ENCODE results near the gene CNKSR3. TPM values are rescaled to one million over a fixed set of nuclear protein-coding genes. Genes with fewer than 3 reads are reported as not detected.
A peak's percentile ranks its signal among the peaks of the same experiment; 100 is the strongest.

Gene CNKSR3
- total RNA-seq, 4 donors from 2014 or later: 11.7 to 22.7 (median 13.7) TPM

DNA sequence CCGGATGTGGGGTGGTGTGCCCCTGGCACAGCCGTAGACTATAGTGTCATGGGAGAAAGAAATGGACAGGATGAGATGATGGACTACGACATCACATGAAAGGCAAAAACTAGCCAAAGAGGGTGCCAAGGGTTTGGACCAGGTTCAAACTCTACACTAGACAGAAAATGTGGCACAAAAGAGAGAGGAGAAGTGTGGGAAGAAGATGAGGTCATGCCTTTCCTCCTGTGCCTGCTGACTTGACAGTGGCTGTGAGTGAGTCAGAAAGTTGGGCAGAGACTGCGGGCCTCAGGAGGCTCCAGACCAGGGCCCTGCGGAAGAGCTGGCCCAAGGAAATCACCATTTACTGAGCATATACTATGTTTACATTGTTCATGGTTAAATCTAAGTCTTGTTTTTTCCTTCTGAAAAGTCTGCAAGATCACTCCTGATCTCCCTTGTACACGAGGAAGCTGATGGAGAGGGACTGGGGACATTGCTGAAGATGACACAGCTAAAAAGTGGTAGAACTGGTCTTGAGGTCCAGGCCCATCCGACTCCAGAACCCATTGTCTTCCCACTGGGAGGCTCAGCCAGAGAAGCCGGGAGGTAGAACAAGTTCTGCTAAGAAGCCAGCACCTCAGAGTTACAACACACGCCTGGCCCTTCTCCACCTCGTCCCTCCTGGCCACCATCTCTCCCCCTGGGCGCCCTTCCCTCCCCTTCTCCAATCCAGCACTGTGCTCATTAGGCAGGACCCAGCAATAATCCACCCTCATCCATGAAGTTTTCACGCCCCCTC is 35.6 kb downstream of the CNKSR3 start:
- H3K9me3 ChIP-seq: no peaks in the 10 kb centered on the region
- no peak overlapping the region for H3K4me3 ChIP-seq
- no peak for DNase-seq (ENCODE audit: low spot score in 2 of 2)
- H3K27ac ChIP-seq: no peak overlapping the region
- TF ChIP-seq CTCF (IDR thresholded peaks at IDR 0.05): no peak
- TF ChIP-seq EP300 (IDR thresholded peaks at IDR 0.05): no peak
- TF ChIP-seq POLR2A (IDR thresholded peaks at IDR 0.05): no peak
- H3K4me1 ChIP-seq: peaks cover 0 to 30% (median 7%) of the 10 kb centered on the region in 4 donors
- no peaks in the 10 kb centered on the region for H3K36me3 ChIP-seq
- H3K27me3 ChIP-seq: no peaks in the 10 kb centered on the region
- 86 to 91% methylated on average over 12 of the region's 12 CpGs for WGBS, 2 donors

GRCh38 chr6:154473324-154473723 is 37.2 kb downstream of the CNKSR3 start:
- 87 to 89% methylated on average over 9 of the region's 9 CpGs for WGBS, 2 donors
- Histone ChIP-seq H3K4me3 (no peak overlapping the region), H3K27me3 (no peaks in the 10 kb centered on the region), H3K9me3 (no peaks in the 10 kb centered on the region), H3K27ac (no peak overlapping the region), H3K36me3 (no peaks in the 10 kb centered on the region), H3K4me1 (peaks cover 0 to 15% (median 3%) of the 10 kb centered on the region in 4 donors)
- TF ChIP-seq CTCF (IDR thresholded peaks at IDR 0.05): no peak
- no peak for TF ChIP-seq POLR2A (IDR thresholded peaks at IDR 0.05)
- TF ChIP-seq EP300 (IDR thresholded peaks at IDR 0.05): no peak
- no peak for DNase-seq (ENCODE audit: low spot score in 2 of 2)

DNA sequence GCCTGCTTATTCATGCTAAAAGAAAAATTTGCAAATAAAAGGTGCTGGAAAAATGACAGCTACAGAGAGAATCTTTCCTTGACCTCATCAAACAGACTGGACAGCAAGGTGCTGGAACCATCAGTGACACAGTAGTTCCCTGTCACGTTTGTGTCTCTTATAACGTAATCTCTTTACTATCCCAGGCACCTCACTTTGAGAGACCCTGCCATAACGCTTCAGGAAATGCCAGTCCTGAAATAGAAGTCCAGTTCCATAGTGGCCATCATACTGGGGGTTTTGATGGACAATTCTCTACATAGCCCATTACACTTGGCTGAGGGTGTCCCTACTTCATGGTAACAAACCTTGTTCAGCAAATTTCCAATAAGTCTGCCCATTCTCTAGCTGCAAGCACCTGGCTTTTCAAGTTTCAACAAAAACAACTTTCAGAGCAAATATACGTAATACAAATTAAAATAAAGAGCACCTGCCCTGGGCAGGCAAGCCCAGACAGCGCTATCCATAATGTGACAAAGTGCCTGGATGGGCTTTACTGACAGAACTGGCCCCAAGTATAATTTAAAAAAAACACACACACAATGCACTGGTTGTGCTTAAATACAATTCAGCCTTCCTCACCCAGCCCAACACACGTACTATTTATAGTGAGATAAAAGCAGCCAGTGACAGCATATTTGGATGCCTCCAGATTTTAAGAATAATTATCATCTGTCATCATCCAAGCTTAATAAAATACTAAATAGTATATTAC is 38.7 kb downstream of the CNKSR3 start:
- H3K27me3 ChIP-seq: no peaks in the 10 kb centered on the region
- no peak overlapping the region for H3K4me3 ChIP-seq
- H3K4me1 ChIP-seq: peaks cover 0 to 4% (median 0%) of the 10 kb centered on the region in 4 donors
- no peaks in the 10 kb centered on the region for H3K9me3 ChIP-seq
- no peaks in the 10 kb centered on the region for H3K36me3 ChIP-seq
- no peak for DNase-seq (ENCODE audit: low spot score in 2 of 2)
- WGBS, 2 donors: 74% methylated on average over 6 of the region's 6 CpGs
- H3K27ac ChIP-seq: peak overlapping the region in 1 of 4 donors; percentile 42
- no peak for TF ChIP-seq EP300 (IDR thresholded peaks at IDR 0.05)
- TF ChIP-seq POLR2A (IDR thresholded peaks at IDR 0.05): no peak
- TF ChIP-seq CTCF (IDR thresholded peaks at IDR 0.05): no peak

DNA sequence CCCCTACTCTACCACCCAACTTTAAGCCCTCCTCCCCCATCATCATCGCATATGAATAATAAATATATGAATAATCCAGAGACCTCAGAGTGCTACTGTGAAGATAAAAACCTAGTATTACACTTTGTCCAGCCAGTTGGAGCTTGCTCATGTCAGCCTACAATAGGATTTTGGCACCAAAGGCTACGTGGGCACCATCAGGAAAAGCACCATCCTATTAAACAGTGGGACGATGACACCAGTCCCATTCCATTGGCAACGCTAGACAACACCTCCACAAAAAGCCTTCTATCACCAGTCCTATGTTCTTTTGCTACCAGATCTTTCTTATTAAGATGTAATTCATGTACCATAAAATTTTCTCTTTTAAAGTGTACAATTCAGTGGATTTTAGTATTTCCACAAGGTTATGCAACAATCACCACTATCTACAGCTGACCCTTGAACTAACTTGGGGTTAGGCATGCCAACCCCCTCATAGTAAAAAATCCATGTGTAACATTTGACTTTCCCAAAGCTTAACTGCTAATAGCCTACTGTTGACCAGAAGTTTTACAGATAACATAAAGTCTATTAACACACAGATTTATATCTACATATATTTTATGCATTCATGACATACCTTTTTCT is 41.1 kb downstream of the CNKSR3 start:
- no peaks in the 10 kb centered on the region for H3K9me3 ChIP-seq
- WGBS, 2 donors: 91 to 99% methylated on average over 4 of the region's 4 CpGs
- H3K4me1 ChIP-seq: no peaks in the 10 kb centered on the region
- H3K4me3 ChIP-seq: no peak overlapping the region
- no peak overlapping the region for H3K27ac ChIP-seq
- H3K27me3 ChIP-seq: no peaks in the 10 kb centered on the region
- DNase-seq (ENCODE audit: low spot score in 2 of 2): no peak
- H3K36me3 ChIP-seq: no peaks in the 10 kb centered on the region
- no peak for TF ChIP-seq CTCF (IDR thresholded peaks at IDR 0.05)
- no peak for TF ChIP-seq EP300 (IDR thresholded peaks at IDR 0.05)
- TF ChIP-seq POLR2A (IDR thresholded peaks at IDR 0.05): no peak
